ENCODE results near the gene MCOLN3. TPM values are rescaled to one million over a fixed set of nuclear protein-coding genes. Genes with fewer than 3 reads are reported as not detected.

MCOLN3 gene
- total RNA-seq, 1 experiment from 2014 or later = 14.2 TPM

- ChIA-PET POLR2A (no interaction called here), CTCF (no interaction called here)
- in situ Hi-C loops (cut with HindIII; ENCODE audit: low pct_unique_long_range_greater_than_20kb, low sequenced_read_pairs) = no loop called here
- no peak overlapping the region for H3K4me3 ChIP-seq (ENCODE audit: low read depth in 2 of 2, low read length in 2 of 2)
- no TSS peak for BruUV-seq (replicated peaks)
- H3K9me3 ChIP-seq (ENCODE audit: control insufficient read depth, insufficient read depth, low read depth, low read length) = no peaks in the 10 kb centered on the region
- no peak for ATAC-seq
- H3K36me3 ChIP-seq (ENCODE audit: control insufficient read depth, insufficient read depth, low read length) = no peaks in the 10 kb centered on the region
- TF ChIP-seq CTCF (IDR thresholded peaks at IDR 0.05) = no peak
- no peak for TF ChIP-seq POLR2AphosphoS5 (IDR thresholded peaks at IDR 0.05; ENCODE audit: low read depth, low read length)
- no peak for TF ChIP-seq TCF7L2 (IDR thresholded peaks at IDR 0.05; ENCODE audit: low read depth, low read length)
- no peak for TF ChIP-seq SIN3A (IDR thresholded peaks at IDR 0.05; ENCODE audit: borderline replicate concordance, insufficient read depth, low read depth, low read length)
- no peak for TF ChIP-seq REST (IDR thresholded peaks at IDR 0.05; ENCODE audit: insufficient read depth in 1 of 2, low read depth in 2 of 2, low read length in 1 of 2)
- H3K4me1 ChIP-seq (ENCODE audit: control insufficient read depth, insufficient read depth, low read length) = peaks cover 6% of the 10 kb centered on the region
- no peaks in the 10 kb centered on the region for H3K27me3 ChIP-seq (ENCODE audit: control insufficient read depth, insufficient read depth, low read length)
- intact Hi-C loops (cut with micrococcal nuclease; ENCODE audit: unreplicated experiment) = no loop called here
- DNase-seq (ENCODE audit: low read depth, low spot score) = no peak
- no peak overlapping the region for H3K27ac ChIP-seq (ENCODE audit: low read length)
Measured at GRCh38 chr1:84969489-84970250, 78.6 kb downstream of the MCOLN3 start.

DNA sequence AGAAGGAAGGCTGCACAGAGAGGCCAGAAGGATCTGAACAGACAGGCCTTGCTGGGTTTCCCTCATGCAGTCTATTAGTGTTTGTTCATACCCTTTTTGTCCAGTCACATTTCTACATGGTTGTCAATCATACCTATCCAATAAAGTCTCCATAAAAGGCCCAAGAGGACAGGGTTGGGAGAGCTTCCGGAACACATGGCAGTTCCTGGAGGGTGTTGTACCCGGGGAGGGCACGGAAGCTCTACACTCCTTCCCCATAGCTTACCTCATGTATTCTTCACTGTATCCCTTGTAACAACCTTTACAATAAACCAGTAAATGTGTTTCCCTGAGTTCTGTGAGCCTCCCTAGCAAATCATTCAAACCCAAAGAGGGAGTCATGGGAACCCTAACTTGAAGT, 79.4 kb downstream of the MCOLN3 start:
- no peak for ATAC-seq
- H3K9me3 ChIP-seq (ENCODE audit: control insufficient read depth, insufficient read depth, low read depth, low read length) = no peaks in the 10 kb centered on the region
- ChIA-PET CTCF (interaction anchor here (0.6 kb wide), 1 partner anchor 41 kb away, joined by 3 read pairs; no protein-coding TSS in a partner anchor), POLR2A (no interaction called here)
- no peaks in the 10 kb centered on the region for H3K36me3 ChIP-seq (ENCODE audit: control insufficient read depth, insufficient read depth, low read length)
- no peak overlapping the region for H3K27ac ChIP-seq (ENCODE audit: low read length)
- no peak for DNase-seq (ENCODE audit: low read depth, low spot score)
- no peak overlapping the region for H3K4me3 ChIP-seq (ENCODE audit: low read depth in 2 of 2, low read length in 2 of 2)
- H3K27me3 ChIP-seq (ENCODE audit: control insufficient read depth, insufficient read depth, low read length) = no peaks in the 10 kb centered on the region
- in situ Hi-C loops (cut with HindIII; ENCODE audit: low pct_unique_long_range_greater_than_20kb, low sequenced_read_pairs) = no loop called here
- H3K4me1 ChIP-seq (ENCODE audit: control insufficient read depth, insufficient read depth, low read length) = peaks cover 6% of the 10 kb centered on the region
- no TSS peak for BruUV-seq (replicated peaks)
- intact Hi-C loops (cut with micrococcal nuclease; ENCODE audit: unreplicated experiment) = no loop called here
- no peak for TF ChIP-seq REST (IDR thresholded peaks at IDR 0.05; ENCODE audit: insufficient read depth in 1 of 2, low read depth in 2 of 2, low read length in 1 of 2)
- TF ChIP-seq POLR2AphosphoS5 (IDR thresholded peaks at IDR 0.05; ENCODE audit: low read depth, low read length) = no peak
- no peak for TF ChIP-seq SIN3A (IDR thresholded peaks at IDR 0.05; ENCODE audit: borderline replicate concordance, insufficient read depth, low read depth, low read length)
- no peak for TF ChIP-seq CTCF (IDR thresholded peaks at IDR 0.05)
- TF ChIP-seq TCF7L2 (IDR thresholded peaks at IDR 0.05; ENCODE audit: low read depth, low read length) = no peak
